CD4-positive, alpha-beta T cell treated with Interleukin-4 for 1 hour (primary cell): ENCODE results near the gene CPNE5.
A peak's percentile ranks its signal among the peaks of the same experiment; 100 is the strongest.

ENCODE experiments used
- DNase-seq, 2 donors: peaks; one replicate each; pipeline ENCODE4 v3.0.0-alpha.2; 2020 to 2022

The CPNE5 gene

GRCh38 chr6:36833182-36833789, 6.0 kb downstream of the CPNE5 start:
- no peak for DNase-seq

GRCh38 chr6:36832313-36832712, 6.9 kb downstream of the CPNE5 start:
- DNase-seq: no peak

- DNase-seq: no peak
Measured at GRCh38 chr6:36830577-36830976, 8.7 kb downstream of the CPNE5 start.

GRCh38 chr6:36829919-36830544, 9.2 kb downstream of the CPNE5 start:
- no peak for DNase-seq

GRCh38 chr6:36827261-36828079, 11.8 kb downstream of the CPNE5 start:
- peak in 1 of 2 donors; percentile 29 for DNase-seq

- no peak for DNase-seq
Measured at GRCh38 chr6:36826520-36827227, 12.6 kb downstream of the CPNE5 start.

GRCh38 chr6:36825994-36826393, 13.2 kb downstream of the CPNE5 start:
- no peak for DNase-seq

- DNase-seq: no peak
Measured at GRCh38 chr6:36825452-36825851, 13.8 kb downstream of the CPNE5 start.

GRCh38 chr6:36824253-36824652, 15.0 kb downstream of the CPNE5 start:
- DNase-seq: no peak

GRCh38 chr6:36823421-36824096, 15.7 kb downstream of the CPNE5 start:
- no peak for DNase-seq

- DNase-seq: no peak
Measured at GRCh38 chr6:36822506-36823269, 16.6 kb downstream of the CPNE5 start.

GRCh38 chr6:36821581-36822335, 17.5 kb downstream of the CPNE5 start:
- no peak for DNase-seq

GRCh38 chr6:36820700-36821580, 18.3 kb downstream of the CPNE5 start:
- DNase-seq: no peak

GRCh38 chr6:36818756-36819155, 20.5 kb downstream of the CPNE5 start:
- no peak for DNase-seq

- DNase-seq: no peak
Measured at GRCh38 chr6:36817847-36818246, 21.4 kb downstream of the CPNE5 start.

GRCh38 chr6:36817176-36817817, 21.9 kb downstream of the CPNE5 start:
- DNase-seq: no peak

GRCh38 chr6:36815962-36816735, 23.1 kb downstream of the CPNE5 start:
- DNase-seq: no peak

- no peak for DNase-seq
Measured at GRCh38 chr6:36814249-36814648, 25.0 kb downstream of the CPNE5 start.

GRCh38 chr6:36813526-36813925, 25.7 kb downstream of the CPNE5 start:
- no peak for DNase-seq
